Mucosa of gallbladder (tissue), 1 donor: ENCODE results near the gene SPATA31A5. TPM values are rescaled to one million over a fixed set of nuclear protein-coding genes. Genes with fewer than 3 reads are reported as not detected.
"Not testable (repeated sequence)": the region's sequence is repeated elsewhere in the genome, so short reads cannot be mapped to it uniquely, and the experiment has no call there.

Experiments
- DNase-seq: peaks from one replicate; pipeline ENCODE4 v3.0.0-alpha.2; 2020; ENCODE audit warnings: low spot score
- total RNA-seq: library from RNA; stranded (reverse); gene quantifications from one replicate; pipeline ENCODE4 v1.2.1, GENCODE V29; 2021
- donor health status: DM: no; HTN: no; CAD: no.

SPATA31A5 gene
- not detected for total RNA-seq

GRCh38 chr9:60914107-60914506 is at the start of gene SPATA31A5:
TSS of gene SPATA31A5 (plus strand) at chr9:60914407. CDS start at chr9:60914436, 29 bp downstream.
- not testable (repeated sequence) for DNase-seq

- DNase-seq, result not testable (repeated sequence)
These were observed 48.8 kb downstream of the SPATA31A5 start for GRCh38 chr9:60962990-60963350.

- not testable (repeated sequence) for DNase-seq
These were observed 52.2 kb downstream of the SPATA31A5 start for GRCh38 chr9:60966382-60966781.
